ENCODE data around the gene NUCKS1. TPM values are rescaled to one million over a fixed set of nuclear protein-coding genes. Genes with fewer than 3 reads are reported as not detected.

Gene NUCKS1
- total RNA-seq, 1 experiment from 2014 or later = 427 TPM

DNA sequence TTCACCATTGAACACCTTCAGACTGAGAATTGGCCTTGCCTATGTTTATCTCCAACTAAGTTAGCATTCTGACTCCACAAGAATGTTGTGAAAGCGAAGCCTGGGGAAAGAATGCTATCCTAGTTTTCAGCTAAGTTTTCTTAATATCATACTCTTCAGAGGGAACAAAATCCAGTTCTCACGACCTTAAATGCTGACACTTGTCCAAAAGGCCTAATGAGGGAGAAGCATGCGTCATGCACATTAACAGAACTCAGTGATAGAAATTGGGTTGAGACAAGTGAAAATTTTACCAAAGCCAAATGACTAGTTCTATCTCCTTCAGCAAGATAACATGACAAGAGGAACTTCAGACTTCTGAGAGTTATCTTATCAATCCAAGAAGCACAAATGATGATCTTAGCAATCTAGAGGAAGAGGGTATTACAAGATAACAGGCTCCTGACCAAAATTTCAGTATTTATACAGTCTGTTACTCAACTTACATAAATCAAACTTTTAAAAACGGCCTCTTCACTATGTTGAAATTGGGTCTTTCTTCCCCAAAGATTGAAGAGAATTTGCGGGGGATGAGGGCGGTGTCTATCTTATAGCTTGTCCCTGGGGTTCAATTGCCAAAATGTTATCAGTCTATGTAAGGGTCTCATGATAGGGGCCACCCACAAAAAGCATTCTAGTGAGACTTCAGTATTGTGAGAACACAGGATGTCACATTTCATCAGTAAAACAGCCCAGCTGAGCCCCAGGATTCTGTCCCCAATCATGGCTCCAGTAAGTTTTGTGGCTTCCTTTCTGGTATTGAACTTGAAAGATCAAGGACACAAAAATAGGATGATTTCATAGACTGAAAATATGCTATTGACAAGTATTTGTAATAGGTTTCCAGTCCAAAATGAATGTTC, 43.1 kb downstream of the NUCKS1 start:
- no peak overlapping the region for H2BK20ac ChIP-seq (ENCODE audit: low read depth, low read length, poor library complexity, severe bottlenecking)
- Mint-ChIP-seq H3K4me3 (no peak overlapping the region), H3K27ac (peak overlapping the region in 1 of 3 experiments; percentile 22; a peak in 1 of 7 replicates), H3K9me3 (no peaks in the 10 kb centered on the region), H3K4me1 (peaks cover 10 to 21% of the 10 kb centered on the region in 2 experiments), H3K27me3 (ENCODE audit: low read depth) (no peaks in the 10 kb centered on the region), H3K36me3 (ENCODE audit: insufficient read depth in 1 of 3, low read depth in 3 of 3) (peaks cover 0 to 4% (median 4%) of the 10 kb centered on the region in 3 experiments; a peak in 3 of 7 replicates)
- DNase-seq = no peak
- no peak for TF ChIP-seq CTCF (conservative IDR thresholded peaks at IDR 0.05)
- no peak overlapping the region for H4K5ac ChIP-seq (ENCODE audit: insufficient read length, low read depth, low read length)
- no peak overlapping the region for H3K27ac ChIP-seq (ENCODE audit: insufficient read length, low read depth, low read length)
- H3K9ac ChIP-seq (ENCODE audit: extremely low read depth, insufficient read length, low read length) = no peak overlapping the region
- H4K91ac ChIP-seq (ENCODE audit: insufficient read length, low read depth, low read length) = no peak overlapping the region
- H4K20me1 ChIP-seq (ENCODE audit: control insufficient read depth, insufficient read depth, insufficient read length) = no peaks in the 10 kb centered on the region
- H3K23me2 ChIP-seq (ENCODE audit: insufficient read length, low read depth, low read length, poor library complexity, severe bottlenecking) = no peaks in the 10 kb centered on the region
- H2BK12ac ChIP-seq (ENCODE audit: insufficient read length, low read depth, low read length) = no peak overlapping the region
- H2BK15ac ChIP-seq (ENCODE audit: low read depth, low read length) = no peak overlapping the region
- no peaks in the 10 kb centered on the region for H3K79me1 ChIP-seq (ENCODE audit: insufficient read depth, low read depth, low read length, poor library complexity, severe bottlenecking)
- H3K79me2 ChIP-seq (ENCODE audit: insufficient read depth, low read length) = no peaks in the 10 kb centered on the region
- no peak overlapping the region for H4K8ac ChIP-seq (replicated peaks; ENCODE audit: insufficient read length, low read depth, low read length)
- no CpG with 5 or more reads among the region's 6 CpGs for WGBS (ENCODE audit: extremely low coverage, insufficient read length, low lambda C conversion rate)
- H3K18ac ChIP-seq (ENCODE audit: insufficient read length, low read depth, low read length) = no peak overlapping the region
- H3T11ph ChIP-seq (ENCODE audit: low read length) = no peak overlapping the region
- H2BK5ac ChIP-seq (ENCODE audit: insufficient read length, low read length) = no peak overlapping the region
- no peaks in the 10 kb centered on the region for H3K9me3 ChIP-seq (ENCODE audit: control insufficient read depth, low read depth, low read length)
- H3K4me2 ChIP-seq (ENCODE audit: insufficient read depth, insufficient read length, low read length) = no peak overlapping the region
- no peak overlapping the region for H3K56ac ChIP-seq (ENCODE audit: insufficient read length, low read depth, low read length)
- H3K4me1 ChIP-seq (ENCODE audit: insufficient read depth, low read length) = no peaks in the 10 kb centered on the region
- H2BK120ac ChIP-seq (ENCODE audit: low read depth, low read length, poor library complexity, severe bottlenecking) = no peak overlapping the region
- no peaks in the 10 kb centered on the region for H3K27me3 ChIP-seq (ENCODE audit: insufficient read depth, low read length)
- H2AK5ac ChIP-seq (ENCODE audit: insufficient read length, low read length) = no peak overlapping the region
- no peak overlapping the region for H3K23ac ChIP-seq (ENCODE audit: insufficient read length, low read depth, low read length)
- no peak overlapping the region for H3K4ac ChIP-seq (ENCODE audit: low read depth, low read length)
- no peak overlapping the region for H2AFZ ChIP-seq (ENCODE audit: low read length)
- H3K14ac ChIP-seq (ENCODE audit: insufficient read depth, low read length) = no peak overlapping the region

All from H9 (cell line).